DOHH2 (cell line): ENCODE measurements around the gene PAOX.

Experiments used
- H3F3A ChIP-seq: fragments of 200-600 bp; sonication (generic), shearing (Covaris generic); 2 replicates; pipeline ENCODE4 v1.6.0; 2016; ENCODE audit warnings: antibody characterized with exemption, mild to moderate bottlenecking; ENCODE audit not compliant: control insufficient read depth, insufficient read depth
- H3K27ac ChIP-seq: fragments of 200-600 bp; sonication (generic); 2 replicates; pipeline ENCODE4 v1.5.1; 2014; ENCODE audit warnings: low read depth, mild to moderate bottlenecking, low read length, moderate library complexity
- H3K27me3 ChIP-seq: fragments of 200-600 bp; sonication (generic); 2 replicates; pipeline ENCODE4 v1.6.1; 2014; ENCODE audit warnings: mild to moderate bottlenecking, low read length, mixed read lengths; ENCODE audit not compliant: control insufficient read depth
- H3K36me3 ChIP-seq: fragments of 200-600 bp; sonication (generic); 2 replicates; pipeline ENCODE4 v1.6.1; 2014; ENCODE audit warnings: mild to moderate bottlenecking, low read length, moderate library complexity, mixed read lengths; ENCODE audit not compliant: control insufficient read depth
- H3K4me1 ChIP-seq: fragments of 200-600 bp; sonication (generic); 2 replicates; pipeline ENCODE4 v1.6.1; 2014; ENCODE audit warnings: mild to moderate bottlenecking, low read length, mixed read lengths; ENCODE audit not compliant: control insufficient read depth
- H3K4me2 ChIP-seq: fragments of 200-600 bp; sonication (generic); 2 replicates; pipeline ENCODE4 v1.6.0; 2014; ENCODE audit warnings: mild to moderate bottlenecking, low read length, moderate library complexity
- H3K4me3 ChIP-seq: fragments of 200-600 bp; sonication (generic); 2 replicates; pipeline ENCODE4 v1.5.1; 2014; ENCODE audit warnings: mild to moderate bottlenecking, low read length, mixed read lengths
- H3K79me2 ChIP-seq: fragments of 200-600 bp; sonication (generic); 2 replicates; pipeline ENCODE4 v1.6.1; 2014; ENCODE audit warnings: mild to moderate bottlenecking, low read length, mixed read lengths; ENCODE audit not compliant: control insufficient read depth
- H3K9me2 ChIP-seq: fragments of 200-600 bp; sonication (generic); replicated peaks from 2 replicates; pipeline ENCODE4 v1.6.1; 2014; ENCODE audit warnings: mild to moderate bottlenecking, low read length, mixed read lengths; ENCODE audit not compliant: control insufficient read depth
- H3K9me3 ChIP-seq: fragments of 200-600 bp; sonication (generic); 2 replicates; pipeline ENCODE4 v1.6.1; 2014; ENCODE audit warnings: antibody characterized with exemption, low read length, mixed read lengths; ENCODE audit not compliant: control insufficient read depth, insufficient read depth
- H4K20me1 ChIP-seq: fragments of 200-600 bp; sonication (generic); 2 replicates; pipeline ENCODE4 v1.6.0; 2014; ENCODE audit warnings: low read depth, mild to moderate bottlenecking, antibody characterized with exemption, low read length, moderate library complexity; ENCODE audit not compliant: control insufficient read depth, insufficient read depth
- CTCF ChIP-seq: fragments of 200-600 bp; sonication (generic); IDR thresholded peaks from one replicate; pipeline ENCODE4 v1.5.1; 2014; ENCODE audit warnings: antibody characterized with exemption, mild to moderate bottlenecking, low read depth, low read length; ENCODE audit not compliant: poor library complexity, severe bottlenecking
- EZH2phosphoT487 ChIP-seq: fragments of 200-600 bp; sonication (generic); IDR thresholded peaks from 2 replicates; pipeline ENCODE4 v1.6.1; 2017; ENCODE audit warnings: borderline replicate concordance, mild to moderate bottlenecking, antibody characterized with exemption, low read length, moderate library complexity, mixed read lengths

The PAOX gene

GRCh38 chr10:133357285-133358161 is 21.5 kb upstream of the PAOX start, which contains the start of gene FUOM:
FUOM (minus strand) TSS chr10:133358019; CDS start chr10:133358007, 12 bp downstream.
- H3K27ac ChIP-seq = peak within 1 kb of the TSS; percentile 41; the same call in 1 of the 2 replicates
- H3K9me2 ChIP-seq = no peaks in the 10 kb centered on the region
- peak within 1 kb of the TSS; percentile 65 for H3K4me2 ChIP-seq
- TF ChIP-seq EZH2phosphoT487 (no peak), CTCF (no peak)
- H3K4me1 ChIP-seq = peaks cover 8% of the 10 kb centered on the region; the same call in 1 of the 2 replicates
- no peaks in the 10 kb centered on the region for H3K9me3 ChIP-seq
- H3F3A ChIP-seq = no peaks in the 10 kb centered on the region
- no peaks in the 10 kb centered on the region for H3K36me3 ChIP-seq
- H4K20me1 ChIP-seq = no peaks in the 10 kb centered on the region
- no peaks in the 10 kb centered on the region for H3K79me2 ChIP-seq
- no peaks in the 10 kb centered on the region for H3K27me3 ChIP-seq
- H3K4me3 ChIP-seq = peak within 1 kb of the TSS; percentile 66

- Histone ChIP-seq H3K9me3 (no peaks in the 10 kb centered on the region), H3K4me2 (no peak overlapping the region), H3K4me3 (no peak overlapping the region), H3K27ac (no peak overlapping the region), H3K9me2 (no peaks in the 10 kb centered on the region), H3K36me3 (0 out of 2 replicates have a peak, but pooled peaks cover 3% of the 10 kb centered on the region), H3F3A (no peaks in the 10 kb centered on the region), H3K79me2 (no peaks in the 10 kb centered on the region), H3K27me3 (no peaks in the 10 kb centered on the region), H4K20me1 (no peaks in the 10 kb centered on the region), H3K4me1 (peaks cover 8% of the 10 kb centered on the region; the same call in 1 of the 2 replicates)
- TF ChIP-seq EZH2phosphoT487 (no peak), CTCF (no peak)
Measured at GRCh38 chr10:133358162-133358924, 20.7 kb upstream of the PAOX start.

DNA sequence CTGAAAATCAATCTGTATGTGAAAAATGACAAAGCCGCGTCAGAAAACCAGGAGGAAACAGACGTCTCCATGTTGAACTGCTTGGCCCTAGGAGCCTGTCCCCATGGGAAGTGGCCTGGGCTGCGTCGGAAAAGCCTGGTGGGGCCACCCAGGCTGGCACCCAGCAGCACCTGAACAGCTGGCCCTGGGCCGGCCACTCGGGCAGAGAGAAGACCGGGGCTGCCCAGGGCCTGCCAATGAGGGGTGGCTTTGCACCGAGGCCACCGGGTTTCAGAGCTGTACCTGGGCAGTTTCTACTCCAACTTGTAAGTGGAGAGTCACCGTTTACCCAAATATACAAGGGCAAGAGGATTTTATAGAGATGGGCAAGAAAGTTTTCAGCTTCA is 20.1 kb upstream of the PAOX start:
- H3K9me3 ChIP-seq = no peaks in the 10 kb centered on the region
- H3F3A ChIP-seq = no peaks in the 10 kb centered on the region
- no peak overlapping the region for H3K27ac ChIP-seq
- H4K20me1 ChIP-seq = no peaks in the 10 kb centered on the region
- peaks cover 8% of the 10 kb centered on the region; the same call in 1 of the 2 replicates for H3K4me1 ChIP-seq
- TF ChIP-seq CTCF (no peak), EZH2phosphoT487 (no peak)
- no peaks in the 10 kb centered on the region for H3K79me2 ChIP-seq
- 0 out of 2 replicates have a peak, but pooled peaks cover 3% of the 10 kb centered on the region for H3K36me3 ChIP-seq
- H3K27me3 ChIP-seq = no peaks in the 10 kb centered on the region
- H3K4me3 ChIP-seq = no peak overlapping the region
- H3K9me2 ChIP-seq = no peaks in the 10 kb centered on the region
- H3K4me2 ChIP-seq = no peak overlapping the region
